PFSK-1 (cell line): ENCODE measurements around the gene ZNF592.

Experiments
- FOXP2 ChIP-seq: optimal IDR thresholded peaks from 2 replicates; pipeline ENCODE3; 2011; ENCODE audit warnings: borderline replicate concordance, control low read depth, inconsistent platforms; ENCODE audit not compliant: insufficient read depth; ENCODE audit errors: extremely low read length, extremely low read depth
- POLR2AphosphoS5 ChIP-seq: IDR thresholded peaks from 2 replicates; pipeline ENCODE4 v1.6.1; 2012; ENCODE audit warnings: low read depth, mild to moderate bottlenecking, control low read depth, low read length, moderate library complexity
- SIN3A ChIP-seq: IDR thresholded peaks from 2 replicates; pipeline ENCODE4 v1.6.1; 2012; ENCODE audit warnings: mild to moderate bottlenecking, low read length, moderate library complexity, borderline replicate concordance; ENCODE audit not compliant: insufficient read depth
- TAF1 ChIP-seq: IDR thresholded peaks from 2 replicates; pipeline ENCODE4 v1.6.1; 2012; ENCODE audit warnings: low read length, control low read depth, borderline replicate concordance; ENCODE audit not compliant: insufficient read depth
- TF ChIP-seq, protein P1 (sequence below), 2 experiments: IDR thresholded peaks; 2 replicates each; pipeline versions ENCODE4 v1.6.1 to v1.8.0; 2011 to 2012; ENCODE audit warnings: low read depth in 2 of 2, low read length in 2 of 2, control low read depth in 1 of 2, inconsistent platforms in 1 of 2, mild to moderate bottlenecking in 1 of 2, moderate library complexity in 1 of 2; ENCODE audit not compliant: insufficient read depth in 1 of 2

ZNF592 gene

DNA sequence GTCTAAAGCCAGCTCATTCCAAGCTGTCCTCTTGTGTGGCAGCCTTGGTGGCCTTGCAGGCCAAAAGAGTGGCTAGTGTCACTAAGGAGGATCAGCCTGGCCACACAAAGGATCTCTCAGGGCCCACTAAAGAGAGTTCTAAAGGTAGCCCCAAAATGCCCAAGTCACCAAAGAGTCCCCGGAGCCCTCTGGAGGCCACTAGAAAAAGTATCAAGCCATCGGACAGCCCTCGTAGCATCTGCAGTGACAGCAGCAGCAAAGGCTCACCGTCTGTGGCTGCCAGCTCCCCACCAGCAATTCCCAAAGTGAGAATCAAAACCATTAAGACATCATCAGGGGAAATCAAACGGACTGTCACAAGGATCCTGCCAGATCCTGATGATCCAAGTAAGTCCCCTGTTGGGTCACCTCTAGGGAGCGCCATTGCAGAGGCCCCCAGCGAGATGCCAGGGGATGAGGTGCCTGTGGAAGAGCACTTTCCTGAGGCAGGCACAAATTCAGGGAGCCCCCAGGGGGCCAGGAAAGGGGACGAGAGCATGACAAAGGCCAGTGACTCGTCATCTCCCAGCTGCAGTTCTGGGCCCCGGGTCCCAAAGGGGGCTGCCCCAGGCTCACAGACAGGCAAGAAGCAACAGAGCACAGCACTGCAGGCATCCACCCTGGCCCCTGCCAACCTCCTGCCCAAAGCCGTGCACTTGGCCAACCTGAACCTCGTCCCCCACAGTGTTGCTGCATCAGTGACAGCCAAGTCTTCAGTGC is 35.3 kb downstream of the ZNF592 start:
- TF ChIP-seq, protein P1, sequence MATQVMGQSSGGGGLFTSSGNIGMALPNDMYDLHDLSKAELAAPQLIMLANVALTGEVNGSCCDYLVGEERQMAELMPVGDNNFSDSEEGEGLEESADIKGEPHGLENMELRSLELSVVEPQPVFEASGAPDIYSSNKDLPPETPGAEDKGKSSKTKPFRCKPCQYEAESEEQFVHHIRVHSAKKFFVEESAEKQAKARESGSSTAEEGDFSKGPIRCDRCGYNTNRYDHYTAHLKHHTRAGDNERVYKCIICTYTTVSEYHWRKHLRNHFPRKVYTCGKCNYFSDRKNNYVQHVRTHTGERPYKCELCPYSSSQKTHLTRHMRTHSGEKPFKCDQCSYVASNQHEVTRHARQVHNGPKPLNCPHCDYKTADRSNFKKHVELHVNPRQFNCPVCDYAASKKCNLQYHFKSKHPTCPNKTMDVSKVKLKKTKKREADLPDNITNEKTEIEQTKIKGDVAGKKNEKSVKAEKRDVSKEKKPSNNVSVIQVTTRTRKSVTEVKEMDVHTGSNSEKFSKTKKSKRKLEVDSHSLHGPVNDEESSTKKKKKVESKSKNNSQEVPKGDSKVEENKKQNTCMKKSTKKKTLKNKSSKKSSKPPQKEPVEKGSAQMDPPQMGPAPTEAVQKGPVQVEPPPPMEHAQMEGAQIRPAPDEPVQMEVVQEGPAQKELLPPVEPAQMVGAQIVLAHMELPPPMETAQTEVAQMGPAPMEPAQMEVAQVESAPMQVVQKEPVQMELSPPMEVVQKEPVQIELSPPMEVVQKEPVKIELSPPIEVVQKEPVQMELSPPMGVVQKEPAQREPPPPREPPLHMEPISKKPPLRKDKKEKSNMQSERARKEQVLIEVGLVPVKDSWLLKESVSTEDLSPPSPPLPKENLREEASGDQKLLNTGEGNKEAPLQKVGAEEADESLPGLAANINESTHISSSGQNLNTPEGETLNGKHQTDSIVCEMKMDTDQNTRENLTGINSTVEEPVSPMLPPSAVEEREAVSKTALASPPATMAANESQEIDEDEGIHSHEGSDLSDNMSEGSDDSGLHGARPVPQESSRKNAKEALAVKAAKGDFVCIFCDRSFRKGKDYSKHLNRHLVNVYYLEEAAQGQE (IDR thresholded peaks at IDR 0.05; ENCODE audit: insufficient read depth in 1 of 2, low read depth in 2 of 2, low read length in 2 of 2), result no peak
- no peak for TF ChIP-seq POLR2AphosphoS5
- no peak for TF ChIP-seq SIN3A
- TF ChIP-seq TAF1, result no peak
- TF ChIP-seq FOXP2, result no peak

- TF ChIP-seq TAF1, result no peak
- TF ChIP-seq FOXP2, result no peak
- TF ChIP-seq POLR2AphosphoS5, result no peak
Measured at GRCh38 chr15:84784262-84784661, 35.9 kb downstream of the ZNF592 start.

- TF ChIP-seq SIN3A (no peak), TAF1 (no peak), FOXP2 (no peak), POLR2AphosphoS5 (no peak)
- TF ChIP-seq, protein P1 (IDR thresholded peaks at IDR 0.05; ENCODE audit: insufficient read depth in 1 of 2, low read depth in 2 of 2, low read length in 2 of 2), result no peak
Measured at GRCh38 chr15:84785053-84785452, 36.7 kb downstream of the ZNF592 start.

GRCh38 chr15:84788500-84788899 is 40.1 kb downstream of the ZNF592 start:
- no peak for TF ChIP-seq SIN3A
- TF ChIP-seq FOXP2, result no peak
- TF ChIP-seq TAF1, result no peak
- TF ChIP-seq POLR2AphosphoS5, result no peak
- TF ChIP-seq, protein P1 (IDR thresholded peaks at IDR 0.05; ENCODE audit: insufficient read depth in 1 of 2, low read depth in 2 of 2, low read length in 2 of 2), result no peak

DNA sequence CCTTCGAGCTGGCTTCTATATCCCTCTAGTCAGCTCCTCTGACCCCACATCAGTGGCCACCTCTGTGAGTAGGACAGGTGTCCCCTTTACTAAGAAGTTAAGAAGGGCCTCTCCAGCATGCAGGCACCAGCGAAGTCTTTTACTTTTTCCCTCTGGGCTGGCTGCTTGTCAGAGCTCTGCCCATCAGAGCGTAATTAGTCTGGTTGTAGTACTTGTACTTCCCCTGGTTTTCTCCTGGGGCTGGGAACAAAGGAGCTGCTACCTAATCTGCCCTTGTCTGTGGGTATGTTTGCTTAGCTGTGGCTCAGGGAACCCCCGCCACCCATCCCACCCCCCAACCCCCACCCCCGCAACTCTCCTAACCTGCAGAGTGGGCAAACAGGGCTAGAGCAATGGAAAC is 41.4 kb downstream of the ZNF592 start:
- TF ChIP-seq SIN3A (no peak), FOXP2 (no peak), TAF1 (no peak), POLR2AphosphoS5 (no peak)
- TF ChIP-seq, protein P1 (IDR thresholded peaks at IDR 0.05; ENCODE audit: insufficient read depth in 1 of 2, low read depth in 2 of 2, low read length in 2 of 2), result no peak
